ENCODE data around the gene SALL3.

GRCh38 chr18:79019881-79020280, 40.3 kb downstream of the SALL3 start:
- TF ChIP-seq CTCF (IDR thresholded peaks at IDR 0.05) (no peak), POLR2AphosphoS5 (IDR thresholded peaks at IDR 0.05) (no peak), POLR2A (IDR thresholded peaks at IDR 0.05) (no peak)
